Endothelial cell of coronary artery (primary cell): ENCODE data around the gene ODR4. TPM values are rescaled to one million over a fixed set of nuclear protein-coding genes. Genes with fewer than 3 reads are reported as not detected.

Source experiments
- total RNA-seq: library from RNA; depleted of rRNA; stranded (reverse); fragments of >200 nt; gene quantifications from 2 replicates; pipeline ENCODE4 v1.2.3, GENCODE V29; 2014

The ODR4 gene
- 14.7 and 20.6 TPM in 2 replicates for total RNA-seq

GRCh38 chr1:186375152-186375928 is at the start of gene ODR4, which contains the start of gene TPR:
Gene ODR4, plus strand, starts transcription at chr1:186375838. Its CDS starts 3,948 bp downstream, at chr1:186379786.
Gene TPR, minus strand, starts transcription at chr1:186375253. Its CDS starts 225 bp downstream, at chr1:186375028.

GRCh38 chr1:186461014-186461413 is 85.4 kb downstream of the ODR4 start, which contains the start of gene PDC:
Gene PDC, minus strand, starts transcription at chr1:186461114. Its CDS starts 11,655 bp downstream, at chr1:186449459.

Other genes with a start within 250 kb of the ODR4 start
- under 0.01 TPM in 1 of 2 replicates, not detected in the other for gene PRG4, start 79.6 kb upstream of the ODR4 start, total RNA-seq
- 82.7 and 83.6 TPM in 2 replicates for gene TPR, start 585 bp upstream of the ODR4 start, total RNA-seq
- gene PDC, start 85.3 kb downstream of the ODR4 start, total RNA-seq: not detected in 2 replicates